ENCODE measurements around the gene CFAP97D2. TPM values are rescaled to one million over a fixed set of nuclear protein-coding genes. Genes with fewer than 3 reads are reported as not detected.

The CFAP97D2 gene
- total RNA-seq, 1 experiment from 2014 or later: not detected

- ChIA-PET CTCF (interaction anchor here (0.6 kb wide), 1 partner anchor 675 kb away, joined by 3 read pairs; no protein-coding TSS in a partner anchor), POLR2A (no interaction called here)
- no peak overlapping the region for H3K4me3 Mint-ChIP-seq
- DNase-seq (ENCODE audit: low spot score) (no peak), ATAC-seq (no peak)
- peaks cover 20% of the 10 kb centered on the region for H3K4me1 Mint-ChIP-seq
- H3K36me3 Mint-ChIP-seq: peaks cover 50% of the 10 kb centered on the region
- peaks cover 15% of the 10 kb centered on the region for H3K27me3 Mint-ChIP-seq (ENCODE audit: low read depth)
- peaks cover 8% of the 10 kb centered on the region for H3K9me3 Mint-ChIP-seq
- H3K27ac Mint-ChIP-seq: no peak overlapping the region; the same call in 1 of the 2 replicates
- no peak for TF ChIP-seq PREB (CRISPR knock-in tag; IDR thresholded peaks at IDR 0.05; ENCODE audit: borderline replicate concordance)
- no peak for TF ChIP-seq CTCF (IDR thresholded peaks at IDR 0.05)
- TF ChIP-seq HMGA2 (CRISPR knock-in tag; IDR thresholded peaks at IDR 0.05): no peak
- TF ChIP-seq ZBTB21 (CRISPR knock-in tag; IDR thresholded peaks at IDR 0.05; ENCODE audit: borderline replicate concordance): no peak
- TF ChIP-seq CDX4 (CRISPR knock-in tag; IDR thresholded peaks at IDR 0.05; ENCODE audit: borderline replicate concordance): no peak
- no peak for TF ChIP-seq FOXP1 (CRISPR knock-in tag; IDR thresholded peaks at IDR 0.05; ENCODE audit: borderline replicate concordance)
- no peak for TF ChIP-seq GTF2I (CRISPR knock-in tag; conservative IDR thresholded peaks at IDR 0.05)
- no peak for TF ChIP-seq ZNF423 (CRISPR knock-in tag; IDR thresholded peaks at IDR 0.05)
- no peak for TF ChIP-seq STAT6 (CRISPR knock-in tag; conservative IDR thresholded peaks at IDR 0.05; ENCODE audit: low read depth)
- TF ChIP-seq NFYB (CRISPR knock-in tag; conservative IDR thresholded peaks at IDR 0.05; ENCODE audit: low read depth): no peak
- no peak for TF ChIP-seq ZNF121 (CRISPR knock-in tag; IDR thresholded peaks at IDR 0.05)
- no peak for TF ChIP-seq E2F5 (CRISPR knock-in tag; IDR thresholded peaks at IDR 0.05)
- no peak for TF ChIP-seq FOXK1 (CRISPR knock-in tag; IDR thresholded peaks at IDR 0.05)
- no peak for TF ChIP-seq ZNF512 (CRISPR knock-in tag; IDR thresholded peaks at IDR 0.05; ENCODE audit: borderline replicate concordance)
- TF ChIP-seq ZBTB43 (CRISPR knock-in tag; IDR thresholded peaks at IDR 0.05): no peak
- TF ChIP-seq NR1H2 (CRISPR knock-in tag; IDR thresholded peaks at IDR 0.05): no peak
- TF ChIP-seq IRF2 (CRISPR knock-in tag; IDR thresholded peaks at IDR 0.05; ENCODE audit: borderline replicate concordance, low read depth): no peak
- no peak for TF ChIP-seq SOX15 (CRISPR knock-in tag; IDR thresholded peaks at IDR 0.05)
- TF ChIP-seq TCF7 (CRISPR knock-in tag; IDR thresholded peaks at IDR 0.05; ENCODE audit: low read depth): no peak
Observed at GRCh38 chr13:114237415-114238112, 58.5 kb downstream of the CFAP97D2 start.

Measured in WTC11 (cell line).